NAMALWA (cell line): ENCODE results near the gene DMRTC1.
"Not testable (repeated sequence)": the region's sequence is repeated elsewhere in the genome, so short reads cannot be mapped to it uniquely, and the experiment has no call there.

Experiments used
- DNase-seq: peaks from one replicate; pipeline ENCODE4 v3.0.0-alpha.2; 2015; ENCODE audit warnings: low spot score

The DMRTC1 gene, protein sequence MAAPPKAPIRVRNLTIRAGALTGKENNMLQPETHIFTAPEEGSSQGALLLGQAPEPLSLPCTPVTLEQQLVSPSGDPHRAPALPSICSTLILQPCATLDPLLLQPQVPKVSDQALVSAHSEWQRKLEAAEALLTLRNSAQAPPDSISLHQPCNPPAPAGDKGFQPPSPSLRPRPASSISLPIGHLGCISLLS

DNA sequence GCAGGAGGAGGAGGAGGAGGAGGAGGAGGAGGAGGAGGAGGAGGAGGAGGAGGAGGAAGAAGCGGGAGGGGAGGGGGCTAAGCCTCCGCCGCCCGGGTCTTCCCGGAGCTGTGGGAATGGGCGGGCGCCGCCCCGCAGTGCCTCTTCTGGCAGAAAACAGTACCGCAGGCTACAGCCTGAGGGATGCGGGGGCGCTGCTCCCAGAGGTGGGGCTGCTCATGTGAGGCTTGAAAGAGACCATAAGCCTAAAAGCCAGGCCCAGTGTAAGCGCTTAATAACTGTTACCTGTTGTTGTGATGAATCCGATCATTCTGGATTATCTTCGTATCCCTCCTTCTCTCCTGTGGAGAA lies at the start of gene DMRTC1:
DMRTC1 (minus strand) TSS at position 19 of the 351 bp plus-strand sequence. CDS start 68,143 bp downstream, outside the sequence.
- DNase-seq: not testable (repeated sequence)

- DNase-seq: not testable (repeated sequence)
These were observed 37.3 kb upstream of the DMRTC1 start for GRCh38 chrX:72980894-72981469.

DNA sequence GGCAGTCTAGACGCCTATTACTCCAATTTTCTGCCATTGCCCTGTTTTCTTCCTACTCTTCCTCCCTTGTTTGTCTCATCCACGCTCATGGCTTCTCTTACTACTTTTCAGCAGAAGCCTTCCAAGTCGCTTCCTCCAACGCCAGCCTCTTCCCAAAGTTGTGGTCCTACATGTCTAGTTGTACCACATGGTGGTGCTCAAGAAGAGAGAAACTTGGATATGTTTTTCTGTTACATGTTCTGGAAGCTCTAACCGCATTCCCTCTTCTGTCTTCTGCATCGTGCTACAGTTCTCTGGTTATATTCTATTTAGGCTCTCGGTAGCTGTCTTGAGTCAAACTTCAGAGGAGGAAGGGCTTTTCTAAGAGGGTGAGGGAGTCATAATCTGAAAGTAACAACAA lies 31.2 kb upstream of the DMRTC1 start:
- DNase-seq: not testable (repeated sequence)

DNA sequence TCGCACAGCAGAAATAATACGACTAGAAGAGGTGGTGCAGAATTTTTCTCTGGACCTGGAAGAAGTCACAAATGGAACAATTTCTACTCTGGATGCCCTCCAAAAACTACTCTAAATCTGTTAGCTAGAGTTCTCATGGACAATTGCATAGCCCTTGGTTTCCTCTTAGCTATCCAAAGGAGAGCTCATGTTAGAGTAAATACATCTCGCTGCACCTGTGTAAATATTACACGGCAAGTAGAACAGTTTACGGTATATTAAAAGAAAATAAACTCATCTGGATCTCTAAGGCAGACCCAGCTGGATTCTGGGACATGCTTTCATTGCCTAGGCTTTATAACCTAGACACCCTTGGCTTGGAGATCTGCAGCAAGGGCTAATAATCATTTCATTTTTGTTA lies 28.2 kb upstream of the DMRTC1 start:
- DNase-seq: not testable (repeated sequence)

GRCh38 chrX:72959971-72960370 lies 16.3 kb upstream of the DMRTC1 start:
- not testable (repeated sequence) for DNase-seq

- not testable (repeated sequence) for DNase-seq
These were observed 410 bp downstream of the DMRTC1 start for GRCh38 chrX:72943035-72943818.

- not testable (repeated sequence) for DNase-seq
These were observed 1.4 kb downstream of the DMRTC1 start for GRCh38 chrX:72942272-72942671.

DNA sequence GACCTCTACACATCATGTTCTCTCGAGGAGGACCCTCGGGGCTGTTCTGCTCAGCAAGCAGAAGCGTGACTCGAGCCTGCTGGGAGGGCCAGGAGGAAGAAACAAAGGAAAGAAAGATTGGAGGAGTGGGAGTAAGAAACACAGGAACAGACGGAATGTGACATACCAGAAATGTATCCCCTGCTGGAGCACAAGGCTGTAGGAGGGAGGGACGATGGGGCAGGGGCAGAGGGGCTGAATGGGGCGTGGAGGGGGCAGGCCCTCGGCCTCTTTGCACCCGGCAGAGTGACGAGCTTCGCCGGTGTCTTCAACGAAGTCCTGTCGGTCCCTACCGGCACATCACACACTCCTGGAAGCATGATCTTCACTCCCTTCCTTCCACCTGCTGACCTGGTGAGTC lies 5.7 kb downstream of the DMRTC1 start, which contains the start of gene FAM236A:
FAM236A (plus strand) TSS at position 301 of the 400 bp plus-strand sequence; CDS start at position 358, 57 bp downstream.
- not testable (repeated sequence) for DNase-seq

DNA sequence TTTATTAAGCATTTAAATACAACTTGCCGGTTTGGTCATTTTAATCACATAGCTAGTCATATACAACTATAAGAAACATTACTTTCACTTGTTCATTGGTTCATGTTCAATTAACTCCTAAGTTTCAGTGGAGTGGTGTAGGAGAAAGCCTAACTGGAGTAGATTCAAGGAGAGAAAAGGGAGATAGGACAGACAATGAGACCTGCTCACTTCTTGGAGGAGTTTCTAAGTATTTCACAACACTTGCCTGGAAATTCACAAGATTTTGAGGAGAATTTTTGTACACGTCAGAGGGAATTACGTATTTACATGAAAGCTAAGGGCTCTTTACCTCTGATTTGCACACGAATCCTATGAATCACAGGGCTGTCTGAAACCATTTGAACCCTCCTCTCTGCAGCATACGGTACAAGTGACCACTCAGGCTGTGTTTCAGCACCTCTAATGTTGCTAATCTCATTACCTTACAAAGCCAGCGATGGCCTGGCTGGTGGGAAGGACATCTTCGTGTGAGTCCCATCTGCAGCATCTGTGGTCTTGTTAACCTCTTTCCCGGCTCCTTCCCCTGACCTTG lies 6.7 kb downstream of the DMRTC1 start:
- DNase-seq: not testable (repeated sequence)

GRCh38 chrX:72936455-72936854 lies 7.2 kb downstream of the DMRTC1 start:
- not testable (repeated sequence) for DNase-seq

DNA sequence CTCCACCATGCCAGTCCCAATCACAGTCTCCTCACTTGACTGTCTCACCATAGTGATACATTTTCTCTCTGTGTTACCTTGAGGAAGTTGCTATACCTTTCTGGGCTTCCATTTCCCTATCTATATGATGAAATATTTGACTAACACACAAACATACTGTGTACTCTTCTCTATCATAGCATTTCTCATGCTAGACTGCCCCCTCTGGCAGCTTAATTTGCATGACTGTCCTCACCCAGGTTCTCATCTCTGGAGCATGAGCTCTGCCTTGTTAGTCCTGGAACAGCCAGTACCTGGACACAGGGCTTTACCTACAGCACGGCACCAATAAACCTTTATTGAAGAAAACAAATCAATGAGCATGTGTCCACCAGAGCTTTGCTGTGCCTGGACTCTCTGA lies 11.4 kb downstream of the DMRTC1 start:
- not testable (repeated sequence) for DNase-seq

DNA sequence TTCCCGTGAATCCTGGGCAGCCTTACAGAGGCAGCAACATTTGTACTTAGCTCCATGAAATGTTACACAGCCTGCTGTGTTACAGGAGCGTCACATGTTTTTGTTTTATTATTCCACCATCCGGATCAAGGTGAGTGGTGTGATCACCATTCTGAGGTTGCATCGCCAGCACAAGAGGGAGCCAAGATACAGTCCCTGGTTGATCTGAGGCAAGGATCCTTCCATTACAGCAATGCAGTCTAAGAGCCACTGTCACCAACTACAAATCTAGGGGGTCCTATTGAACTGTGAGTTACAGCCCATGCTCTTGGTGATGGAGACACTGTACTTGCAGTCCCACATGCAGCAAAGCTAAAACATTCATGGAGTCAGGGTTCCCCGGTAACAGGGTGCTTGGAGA lies 27.5 kb downstream of the DMRTC1 start:
- not testable (repeated sequence) for DNase-seq

- not testable (repeated sequence) for DNase-seq
These were observed 31.3 kb downstream of the DMRTC1 start, which contains the start of gene FAM236C for GRCh38 chrX:72912315-72912714. FAM236C (plus strand) TSS chrX:72912615; CDS start chrX:72912715, 100 bp downstream.

GRCh38 chrX:72889740-72890139 lies 53.9 kb downstream of the DMRTC1 start:
- DNase-seq: not testable (repeated sequence)

- not testable (repeated sequence) for DNase-seq
These were observed 60.7 kb downstream of the DMRTC1 start for GRCh38 chrX:72882898-72883297.

- not testable (repeated sequence) for DNase-seq
These were observed 106.1 kb downstream of the DMRTC1 start for GRCh38 chrX:72837532-72837931.

DNA sequence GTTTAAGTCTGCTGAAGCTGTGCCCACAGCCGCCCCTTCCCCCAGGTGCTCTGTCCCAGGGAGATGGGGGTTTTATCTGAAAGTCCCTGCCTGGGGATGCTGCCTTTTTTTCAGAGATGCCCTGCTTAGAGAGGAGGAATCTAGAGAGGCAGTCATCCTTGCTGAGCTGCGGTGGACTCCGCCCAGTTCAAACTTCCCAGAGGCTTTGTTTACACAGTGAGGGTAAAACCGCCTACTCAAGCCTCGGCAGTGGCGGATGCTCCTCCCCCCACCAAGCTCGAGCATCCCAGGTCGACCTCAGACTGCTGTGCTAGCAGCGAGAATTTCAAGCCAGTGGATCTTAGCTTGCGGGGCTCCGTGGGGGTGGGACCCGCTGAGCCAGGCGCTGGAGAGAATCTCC lies 112.9 kb downstream of the DMRTC1 start:
- DNase-seq: not testable (repeated sequence)
